GM19351 (cell line): Measurements from ENCODE around the gene BBS9.
A peak's percentile ranks its signal among the peaks of the same experiment; 100 is the strongest.
"Not testable (repeated sequence)": the region's sequence is repeated elsewhere in the genome, so short reads cannot be mapped to it uniquely, and the experiment has no call there.

Experiments used
- ATAC-seq: cut with Tn5 transposase; IDR thresholded peaks from one replicate; pipeline ENCODE4 v1.9.1; 2021; ENCODE audit warnings: mild to moderate bottlenecking, moderate library complexity; ENCODE audit not compliant: unreplicated experiment

Gene BBS9

GRCh38 chr7:33192695-33193291 is 63.4 kb downstream of the BBS9 start:
- ATAC-seq, result no peak

- peak; percentile 39 for ATAC-seq
Measured at GRCh38 chr7:33193308-33193864, 64.0 kb downstream of the BBS9 start.

- ATAC-seq, result no peak
Measured at GRCh38 chr7:33195264-33195663, 65.9 kb downstream of the BBS9 start.

- no peak for ATAC-seq
Measured at GRCh38 chr7:33196221-33196620, 66.9 kb downstream of the BBS9 start.

GRCh38 chr7:33200282-33200681 is 70.9 kb downstream of the BBS9 start:
- no peak for ATAC-seq

- no peak for ATAC-seq
Measured at GRCh38 chr7:33201821-33202220, 72.5 kb downstream of the BBS9 start.

- ATAC-seq, result no peak
Measured at GRCh38 chr7:33210958-33211357, 81.6 kb downstream of the BBS9 start.

- ATAC-seq, result no peak
Measured at GRCh38 chr7:33212144-33212543, 82.8 kb downstream of the BBS9 start.

GRCh38 chr7:33215992-33216391 is 86.6 kb downstream of the BBS9 start:
- ATAC-seq, result no peak

- no peak for ATAC-seq
Measured at GRCh38 chr7:33217595-33217994, 88.2 kb downstream of the BBS9 start.

- not testable (repeated sequence) for ATAC-seq
Measured at GRCh38 chr7:33218841-33219535, 89.6 kb downstream of the BBS9 start.

- ATAC-seq, result no peak
Measured at GRCh38 chr7:33220231-33220630, 90.9 kb downstream of the BBS9 start.

- ATAC-seq, result no peak
Measured at GRCh38 chr7:33221390-33221789, 92.0 kb downstream of the BBS9 start.

GRCh38 chr7:33232632-33233145 is 103.3 kb downstream of the BBS9 start:
- ATAC-seq, result no peak

- ATAC-seq, result no peak
Measured at GRCh38 chr7:33233659-33234058, 104.3 kb downstream of the BBS9 start.

GRCh38 chr7:33237036-33237435 is 107.7 kb downstream of the BBS9 start:
- peak; percentile 78 for ATAC-seq

- ATAC-seq, result peak; percentile 62
Measured at GRCh38 chr7:33243319-33243881, 114.0 kb downstream of the BBS9 start.

- ATAC-seq, result no peak
Measured at GRCh38 chr7:33248671-33249070, 119.3 kb downstream of the BBS9 start.

GRCh38 chr7:33250421-33250871 is 121.1 kb downstream of the BBS9 start:
- ATAC-seq, result no peak

GRCh38 chr7:33251301-33251700 is 121.9 kb downstream of the BBS9 start:
- no peak for ATAC-seq

GRCh38 chr7:33258491-33258951 is 129.2 kb downstream of the BBS9 start:
- ATAC-seq, result no peak

GRCh38 chr7:33261585-33261984 is 132.2 kb downstream of the BBS9 start:
- ATAC-seq, result peak; percentile 94
